ENCODE data around the gene FBXO4.

DNA sequence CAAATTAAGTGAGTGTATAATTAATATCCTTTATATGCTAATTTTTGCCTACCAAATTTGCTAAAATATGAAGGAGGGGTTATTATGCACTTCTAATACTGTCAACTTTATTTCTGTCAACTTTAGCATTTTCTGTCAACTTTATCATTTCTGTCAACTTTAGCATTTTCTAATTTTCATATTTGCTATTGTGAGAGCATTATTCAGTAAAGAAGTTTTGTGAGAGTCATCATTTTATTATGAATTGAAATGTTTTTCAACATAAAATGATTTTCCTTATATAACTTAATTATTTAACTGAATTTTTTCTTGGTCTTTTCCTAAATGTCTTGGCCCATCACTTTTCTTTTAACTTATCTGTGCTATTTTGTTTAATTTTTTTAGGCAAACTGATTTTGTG is 58.2 kb downstream of the FBXO4 start:
- TF ChIP-seq, protein P1, sequence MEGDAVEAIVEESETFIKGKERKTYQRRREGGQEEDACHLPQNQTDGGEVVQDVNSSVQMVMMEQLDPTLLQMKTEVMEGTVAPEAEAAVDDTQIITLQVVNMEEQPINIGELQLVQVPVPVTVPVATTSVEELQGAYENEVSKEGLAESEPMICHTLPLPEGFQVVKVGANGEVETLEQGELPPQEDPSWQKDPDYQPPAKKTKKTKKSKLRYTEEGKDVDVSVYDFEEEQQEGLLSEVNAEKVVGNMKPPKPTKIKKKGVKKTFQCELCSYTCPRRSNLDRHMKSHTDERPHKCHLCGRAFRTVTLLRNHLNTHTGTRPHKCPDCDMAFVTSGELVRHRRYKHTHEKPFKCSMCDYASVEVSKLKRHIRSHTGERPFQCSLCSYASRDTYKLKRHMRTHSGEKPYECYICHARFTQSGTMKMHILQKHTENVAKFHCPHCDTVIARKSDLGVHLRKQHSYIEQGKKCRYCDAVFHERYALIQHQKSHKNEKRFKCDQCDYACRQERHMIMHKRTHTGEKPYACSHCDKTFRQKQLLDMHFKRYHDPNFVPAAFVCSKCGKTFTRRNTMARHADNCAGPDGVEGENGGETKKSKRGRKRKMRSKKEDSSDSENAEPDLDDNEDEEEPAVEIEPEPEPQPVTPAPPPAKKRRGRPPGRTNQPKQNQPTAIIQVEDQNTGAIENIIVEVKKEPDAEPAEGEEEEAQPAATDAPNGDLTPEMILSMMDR (IDR thresholded peaks at IDR 0.05; ENCODE audit: insufficient read depth, low read length), result no peak
- TF ChIP-seq SPI1 (IDR thresholded peaks at IDR 0.05; ENCODE audit: borderline replicate concordance, low read depth) (no peak), GABPA (IDR thresholded peaks at IDR 0.05; ENCODE audit: low read depth) (no peak), POLR2AphosphoS5 (IDR thresholded peaks at IDR 0.05; ENCODE audit: low read depth) (no peak), REST (IDR thresholded peaks at IDR 0.05; ENCODE audit: insufficient replicate concordance, low read depth) (no peak)
